GM18502 (cell line): ENCODE results near the gene AATF.

Experiments
- ATAC-seq: cut with Tn5 transposase; IDR thresholded peaks from one replicate; pipeline ENCODE4 v1.9.1; 2021; ENCODE audit warnings: mild to moderate bottlenecking; ENCODE audit not compliant: unreplicated experiment, poor library complexity

AATF gene

DNA sequence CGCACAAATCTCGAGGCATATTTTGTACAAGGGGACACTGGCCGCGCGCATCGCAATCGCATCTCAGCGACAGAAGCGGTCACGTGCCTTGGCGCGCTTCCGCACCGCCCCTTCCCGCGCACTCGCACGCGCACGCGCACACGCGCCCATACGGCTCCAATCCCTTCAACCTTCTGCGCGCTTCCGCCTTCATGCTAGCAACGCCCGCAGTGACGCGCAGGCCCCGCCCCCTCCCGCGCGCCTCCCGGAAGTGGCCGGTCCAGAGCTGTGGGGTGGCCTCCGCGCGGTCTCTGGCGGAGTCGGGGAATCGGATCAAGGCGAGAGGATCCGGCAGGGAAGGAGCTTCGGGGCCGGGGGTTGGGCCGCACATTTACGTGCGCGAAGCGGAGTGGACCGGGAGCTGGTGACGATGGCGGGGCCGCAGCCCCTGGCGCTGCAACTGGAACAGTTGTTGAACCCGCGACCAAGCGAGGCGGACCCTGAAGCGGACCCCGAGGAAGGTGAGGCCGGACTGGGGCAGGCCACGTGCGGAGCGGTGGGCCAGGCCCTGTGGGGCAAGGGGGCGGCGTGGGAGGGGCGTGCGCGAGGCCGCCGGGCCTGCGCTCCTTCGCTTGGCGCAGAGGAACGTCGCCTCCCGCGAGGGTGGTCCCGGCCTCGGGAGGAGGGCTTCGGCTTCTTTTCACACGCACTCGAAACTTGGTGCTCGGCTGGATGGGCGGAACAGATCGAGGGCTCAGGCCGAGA is at the start of gene AATF:
Gene AATF (plus strand): TSS at position 238 of the 744 bp plus-strand sequence. CDS start 172 bp downstream, at position 410.
- peak; percentile 93 for ATAC-seq

DNA sequence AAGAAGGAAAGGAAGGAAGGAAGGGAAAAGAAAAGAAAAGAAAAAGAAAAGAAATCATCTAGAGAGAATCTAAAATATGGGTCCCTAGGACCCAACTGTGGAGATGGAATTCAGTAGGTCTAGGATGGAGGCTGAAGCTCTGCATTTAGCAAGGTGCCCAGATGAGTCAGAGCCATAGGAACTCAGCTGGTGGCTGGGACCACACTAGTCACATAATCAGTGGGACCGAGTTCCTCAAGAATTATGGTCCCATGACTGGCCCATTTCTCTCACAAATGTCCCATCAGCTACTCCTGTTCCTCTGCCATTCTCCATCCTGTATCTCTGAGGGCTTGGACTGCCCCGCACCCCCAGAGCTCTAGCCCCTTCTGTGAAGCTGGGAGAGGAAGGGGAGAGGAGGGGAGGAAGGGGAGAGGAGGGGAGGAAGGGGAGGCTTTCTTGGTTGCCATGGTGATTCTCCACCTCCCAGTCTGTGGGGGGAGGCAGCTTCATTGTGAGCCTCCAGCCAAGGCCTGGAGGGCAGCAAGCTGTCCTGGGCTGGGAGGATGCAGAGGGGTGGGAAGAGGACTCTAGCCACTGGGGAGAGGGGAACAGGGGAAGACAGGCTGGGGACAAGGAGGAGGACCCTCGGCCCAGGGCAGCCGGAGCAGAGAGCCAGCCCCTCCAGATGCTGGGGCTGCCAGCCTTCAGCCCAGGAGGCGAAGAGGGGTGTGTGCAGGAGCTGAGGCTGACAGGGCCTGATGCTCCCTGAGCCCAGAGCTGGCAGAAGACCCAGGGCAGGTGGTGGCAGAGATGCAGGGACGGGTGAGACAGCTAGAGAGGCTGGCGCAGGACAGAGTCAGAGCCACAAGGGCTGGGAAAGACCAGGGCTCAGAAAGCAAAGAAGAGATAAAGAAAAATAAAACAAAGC is 49.2 kb upstream of the AATF start:
- no peak for ATAC-seq

DNA sequence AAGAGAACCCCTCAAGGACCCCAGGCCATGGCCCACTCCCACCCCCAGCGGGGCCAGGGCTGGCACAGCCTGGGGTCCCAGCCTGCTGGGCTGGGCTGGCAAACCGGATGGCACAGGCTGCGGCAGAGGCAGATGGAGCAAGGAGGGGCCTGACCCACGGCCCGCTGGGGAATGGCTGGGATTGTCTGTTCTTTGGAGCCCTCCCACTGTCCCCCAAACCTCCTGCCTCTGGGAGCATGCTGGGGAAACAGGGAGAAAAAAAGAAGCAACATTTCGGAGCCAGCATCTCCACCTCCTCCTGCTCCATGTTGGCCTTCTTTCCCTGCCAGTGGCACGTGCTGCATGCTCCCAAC is 48.6 kb upstream of the AATF start:
- no peak for ATAC-seq

DNA sequence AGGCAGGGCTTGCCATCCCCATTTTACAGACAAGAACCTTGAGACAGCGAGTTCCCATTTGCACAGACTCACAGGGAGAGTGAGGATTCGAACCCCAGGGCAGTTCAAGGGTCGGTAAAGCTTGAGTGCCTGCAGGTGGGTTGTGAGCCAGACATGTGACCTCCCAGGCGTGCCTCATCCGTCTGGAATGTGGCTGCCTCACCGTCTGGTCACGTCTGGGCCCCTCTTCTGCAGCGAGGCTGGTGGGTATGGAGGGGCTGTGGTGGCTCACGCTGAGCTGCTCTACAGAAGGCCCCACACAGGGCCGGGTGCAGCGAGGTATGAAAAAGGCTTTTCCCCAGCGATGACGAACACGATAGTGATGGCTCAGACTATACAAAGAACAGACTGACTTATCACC is 47.2 kb upstream of the AATF start:
- no peak for ATAC-seq

DNA sequence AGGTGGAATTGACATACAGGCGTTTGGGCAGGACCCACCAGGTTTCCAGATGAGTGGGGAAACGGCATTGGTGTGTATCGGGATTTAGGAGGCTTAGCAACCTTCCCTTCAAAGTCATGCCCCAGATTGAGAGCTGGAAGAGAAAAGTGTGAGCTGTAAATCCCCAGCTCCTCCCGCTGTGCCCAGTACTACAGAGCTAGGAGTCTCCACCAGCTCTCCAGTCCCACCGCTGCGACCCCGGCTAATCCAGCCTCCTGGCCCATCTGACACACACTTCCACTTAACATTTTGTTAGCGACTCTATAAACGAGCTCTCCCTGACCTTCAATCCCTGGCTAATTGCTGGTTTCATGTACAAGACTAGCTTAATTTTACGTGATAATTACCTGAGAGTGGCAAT is 41.3 kb upstream of the AATF start:
- ATAC-seq = no peak

GRCh38 chr17:36910513-36910912 is 38.2 kb upstream of the AATF start:
- ATAC-seq = no peak

- ATAC-seq = no peak
Observed at GRCh38 chr17:36911001-36911400, 37.8 kb upstream of the AATF start.

- ATAC-seq = no peak
Observed at GRCh38 chr17:36913132-36913531, 35.6 kb upstream of the AATF start.

- ATAC-seq = no peak
Observed at GRCh38 chr17:36918211-36918691, 30.5 kb upstream of the AATF start.

DNA sequence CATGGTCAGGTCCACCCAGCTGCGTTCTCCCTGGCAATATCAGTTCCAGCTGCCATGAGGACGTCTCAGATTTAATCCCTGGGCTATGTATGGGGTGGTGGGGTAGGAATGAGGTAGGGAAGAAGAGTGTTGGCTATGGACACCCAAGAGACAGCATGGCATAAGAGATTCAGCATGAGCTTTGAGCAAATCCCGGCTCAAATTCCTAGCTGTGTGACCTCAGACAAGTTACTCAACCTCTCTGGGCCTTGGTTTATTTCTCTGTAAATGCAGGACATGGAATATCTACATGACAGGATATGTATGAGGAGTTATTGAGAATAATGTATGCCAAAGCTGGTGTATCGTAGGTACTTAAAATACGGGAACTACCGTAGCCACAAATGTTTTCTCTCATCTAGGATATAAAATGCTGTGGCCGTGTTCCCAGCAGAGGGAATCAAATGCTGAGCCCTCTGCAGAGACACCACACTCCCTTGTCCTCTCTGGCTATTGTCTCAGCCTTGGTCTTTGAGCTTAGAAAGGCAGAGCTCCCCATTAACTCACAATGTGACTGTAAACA is 29.3 kb upstream of the AATF start:
- no peak for ATAC-seq

- no peak for ATAC-seq
Observed at GRCh38 chr17:36920032-36921005, 28.4 kb upstream of the AATF start.

DNA sequence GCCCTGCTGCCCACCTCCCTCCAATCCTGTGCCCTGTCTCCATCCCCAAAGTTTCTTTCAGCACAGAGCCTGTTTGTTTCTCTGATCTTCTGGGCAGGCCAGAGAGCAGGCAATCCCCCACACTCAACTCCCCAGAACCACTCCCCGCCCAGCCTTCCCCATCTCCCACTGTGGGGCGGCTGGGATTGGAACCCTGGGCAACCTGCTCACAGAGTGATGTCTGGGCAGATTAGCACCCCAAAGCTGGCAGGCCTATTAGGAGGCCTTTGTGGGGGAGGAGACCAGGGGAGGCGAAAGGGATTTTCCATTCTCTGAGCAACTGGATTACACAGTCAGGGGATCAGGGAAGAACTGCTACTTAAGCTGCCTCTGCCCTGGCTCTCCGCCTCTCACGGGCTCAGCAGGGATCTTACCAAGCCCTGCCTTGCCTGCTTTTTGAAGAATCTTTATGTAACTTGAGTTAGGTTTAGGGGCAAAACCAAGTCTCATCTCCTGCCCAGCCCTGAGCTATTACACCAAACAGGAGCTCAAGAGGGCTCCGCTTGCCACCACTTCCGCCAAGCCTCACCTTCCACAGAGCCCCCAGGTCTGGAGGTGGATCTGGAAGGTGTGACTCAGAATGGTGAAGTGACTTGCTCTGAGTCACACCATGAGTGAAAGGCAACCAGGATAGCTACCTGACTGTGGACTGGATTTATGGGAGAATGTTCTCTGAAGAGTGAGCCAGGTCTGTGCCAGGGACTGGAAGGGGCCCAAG is 27.5 kb upstream of the AATF start:
- no peak for ATAC-seq

- no peak for ATAC-seq
Observed at GRCh38 chr17:36922175-36922574, 26.6 kb upstream of the AATF start.

GRCh38 chr17:36923814-36924221 is 24.9 kb upstream of the AATF start:
- no peak for ATAC-seq

GRCh38 chr17:36926226-36926625 is 22.5 kb upstream of the AATF start:
- no peak for ATAC-seq

DNA sequence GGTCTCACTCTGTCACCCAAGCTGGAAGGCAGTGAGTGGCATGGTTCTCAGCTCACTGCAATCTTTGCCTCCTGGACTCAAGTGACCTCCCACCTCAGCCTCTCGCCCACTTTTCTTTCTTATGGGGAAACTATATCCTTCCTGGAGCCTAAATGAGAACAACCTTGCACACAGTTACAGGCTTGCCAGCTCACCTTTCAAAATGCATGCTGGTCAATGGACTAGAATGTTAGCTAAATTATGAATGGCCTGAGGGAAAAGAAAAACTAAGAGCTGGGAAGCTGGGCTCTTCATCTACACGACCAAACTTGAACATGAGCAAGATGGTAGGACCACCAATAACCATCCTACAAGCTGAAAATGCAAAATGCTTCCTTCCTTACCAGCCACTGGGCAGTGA is 22.1 kb upstream of the AATF start:
- no peak for ATAC-seq

DNA sequence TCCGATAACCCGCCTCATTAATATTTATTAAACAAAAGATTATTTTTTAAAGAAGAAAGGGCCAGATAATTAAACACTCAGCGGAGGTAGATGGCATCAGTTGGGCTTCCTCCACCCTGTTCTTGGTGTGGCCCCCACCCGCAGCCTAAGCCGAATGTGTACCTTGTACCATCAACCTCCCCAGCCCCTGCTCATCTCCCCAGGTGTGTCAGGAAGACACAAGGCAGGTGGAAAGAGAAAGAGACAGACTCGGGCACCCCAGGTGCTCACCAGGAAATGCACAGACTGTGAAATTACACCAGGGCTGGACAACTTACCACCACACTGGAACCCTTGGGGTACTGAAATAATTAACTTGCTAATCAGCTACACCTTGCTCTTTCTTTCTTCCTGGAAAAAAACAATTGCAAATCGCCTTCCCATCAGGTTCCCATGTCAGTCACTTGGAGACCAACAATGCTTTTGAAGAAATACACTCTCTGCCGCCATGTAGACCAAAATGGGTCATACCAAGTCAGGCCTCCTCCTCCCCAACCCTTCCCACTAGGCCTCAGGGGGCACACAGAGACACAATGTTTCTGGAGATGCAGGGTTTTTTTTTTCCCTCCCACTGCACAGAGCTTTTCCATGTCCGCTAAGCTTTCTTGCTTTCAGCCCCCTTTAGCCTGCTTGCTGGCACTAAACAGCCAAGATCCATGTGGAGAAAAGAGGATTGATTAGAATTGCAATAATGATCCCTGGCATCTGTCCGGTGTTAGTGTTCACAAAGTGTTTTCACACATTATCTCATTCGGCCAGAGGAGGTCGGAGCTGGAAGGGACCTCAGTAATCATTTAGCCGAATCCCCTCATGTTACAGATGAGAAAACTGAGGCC is 20.0 kb upstream of the AATF start:
- ATAC-seq = no peak

- ATAC-seq = no peak
Observed at GRCh38 chr17:36929851-36930582, 18.7 kb upstream of the AATF start.
